COLO829 (cell line): ENCODE data around the gene GRIN3B.

Source experiments
- DNase-seq: peaks from one replicate; pipeline ENCODE4 v3.0.0; 2012; ENCODE audit warnings: low spot score

The GRIN3B gene

DNA sequence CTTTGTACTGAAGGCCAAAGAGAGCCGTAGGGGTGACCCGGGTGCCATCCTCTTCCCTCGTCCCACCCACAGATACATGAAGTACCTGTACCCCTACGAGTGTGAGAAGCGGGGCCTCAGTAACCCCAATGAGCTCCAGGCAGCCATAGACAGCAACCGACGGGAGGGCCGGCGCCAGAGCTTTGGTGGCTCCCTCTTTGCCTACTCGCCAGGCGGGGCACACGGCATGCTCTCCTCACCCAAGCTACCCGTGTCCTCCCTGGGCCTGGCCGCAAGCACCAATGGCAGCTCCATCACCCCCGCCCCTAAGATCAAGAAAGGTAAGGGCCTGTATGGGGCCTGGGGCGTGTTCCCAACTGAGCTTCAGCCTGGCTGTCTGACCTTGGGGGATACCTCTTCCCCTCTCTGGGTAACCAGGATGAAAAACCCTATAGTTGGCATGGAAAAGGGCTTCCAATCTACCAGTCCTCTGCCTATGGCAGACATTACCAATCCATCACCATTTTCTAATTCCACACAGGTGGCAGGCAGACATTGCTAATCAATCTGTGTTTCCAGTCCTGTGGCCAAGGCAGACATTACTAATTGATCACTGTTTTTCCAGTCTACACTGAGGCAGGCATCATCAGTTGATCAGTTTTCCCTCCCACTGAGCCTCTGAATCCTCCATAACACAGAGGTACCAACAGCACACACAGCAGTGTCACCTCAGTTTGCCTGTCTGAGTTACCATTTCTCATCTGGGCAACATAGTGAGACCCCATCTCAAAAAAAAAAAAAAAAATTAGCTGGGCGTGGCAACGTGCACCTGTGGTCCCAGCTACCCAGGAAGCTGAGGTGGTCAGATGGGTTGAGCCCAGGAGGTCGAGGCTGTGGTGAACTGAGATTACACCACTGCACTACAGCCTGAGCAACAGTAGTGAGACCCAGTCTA lies 35.2 kb upstream of the GRIN3B start:
- DNase-seq = no peak

DNA sequence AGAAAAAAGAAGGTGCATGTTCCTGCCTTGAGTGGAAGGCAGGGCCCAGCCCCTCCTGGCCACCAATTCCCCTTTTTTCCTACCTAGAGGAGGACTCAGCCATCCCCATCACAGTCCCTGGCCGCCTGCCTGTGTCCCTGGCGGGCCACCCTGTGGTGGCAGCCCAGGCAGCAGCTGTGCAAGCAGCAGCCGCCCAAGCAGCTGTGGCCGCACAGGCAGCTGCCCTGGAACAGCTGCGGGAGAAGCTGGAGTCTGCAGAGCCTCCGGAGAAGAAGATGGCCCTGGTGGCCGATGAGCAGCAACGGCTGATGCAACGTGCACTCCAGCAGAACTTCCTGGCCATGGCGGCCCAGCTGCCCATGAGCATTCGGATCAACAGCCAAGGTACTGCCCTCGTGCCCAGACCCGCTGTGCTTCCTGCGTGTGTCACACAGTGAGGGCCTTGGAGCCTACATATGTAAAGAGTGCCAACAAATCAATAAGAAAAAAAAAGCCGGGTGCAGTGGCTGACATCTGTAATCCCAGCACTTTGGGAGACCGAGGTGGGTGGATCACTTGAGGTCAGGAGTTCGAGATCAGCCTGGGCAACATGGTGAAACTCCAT lies 33.6 kb upstream of the GRIN3B start:
- DNase-seq = no peak

- DNase-seq = no peak
These were observed 29.5 kb upstream of the GRIN3B start for GRCh38 chr19:970695-971094.

- no peak for DNase-seq
These were observed 28.4 kb upstream of the GRIN3B start for GRCh38 chr19:971795-972194.

DNA sequence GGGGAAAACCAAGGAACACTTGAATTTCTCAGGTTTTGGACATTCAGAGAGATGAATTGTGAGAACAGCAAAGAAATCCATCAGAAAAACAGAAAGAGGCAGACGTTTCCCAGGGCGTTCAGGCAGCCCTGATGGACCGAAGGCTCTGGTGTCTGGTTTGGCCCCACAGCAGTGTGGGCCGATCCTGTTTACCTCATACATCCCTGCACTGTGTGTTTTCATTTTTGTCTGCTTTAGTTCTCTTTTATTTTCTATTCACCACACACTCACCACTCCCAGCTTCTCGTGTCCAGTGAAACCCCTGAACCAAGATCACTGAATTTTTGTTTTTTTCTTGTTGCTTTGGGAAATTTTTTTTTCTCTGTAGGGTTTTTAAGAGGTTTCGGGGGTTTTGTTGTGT lies 27.9 kb upstream of the GRIN3B start:
- DNase-seq = no peak

GRCh38 chr19:973726-974563 lies 26.3 kb upstream of the GRIN3B start:
- no peak for DNase-seq

DNA sequence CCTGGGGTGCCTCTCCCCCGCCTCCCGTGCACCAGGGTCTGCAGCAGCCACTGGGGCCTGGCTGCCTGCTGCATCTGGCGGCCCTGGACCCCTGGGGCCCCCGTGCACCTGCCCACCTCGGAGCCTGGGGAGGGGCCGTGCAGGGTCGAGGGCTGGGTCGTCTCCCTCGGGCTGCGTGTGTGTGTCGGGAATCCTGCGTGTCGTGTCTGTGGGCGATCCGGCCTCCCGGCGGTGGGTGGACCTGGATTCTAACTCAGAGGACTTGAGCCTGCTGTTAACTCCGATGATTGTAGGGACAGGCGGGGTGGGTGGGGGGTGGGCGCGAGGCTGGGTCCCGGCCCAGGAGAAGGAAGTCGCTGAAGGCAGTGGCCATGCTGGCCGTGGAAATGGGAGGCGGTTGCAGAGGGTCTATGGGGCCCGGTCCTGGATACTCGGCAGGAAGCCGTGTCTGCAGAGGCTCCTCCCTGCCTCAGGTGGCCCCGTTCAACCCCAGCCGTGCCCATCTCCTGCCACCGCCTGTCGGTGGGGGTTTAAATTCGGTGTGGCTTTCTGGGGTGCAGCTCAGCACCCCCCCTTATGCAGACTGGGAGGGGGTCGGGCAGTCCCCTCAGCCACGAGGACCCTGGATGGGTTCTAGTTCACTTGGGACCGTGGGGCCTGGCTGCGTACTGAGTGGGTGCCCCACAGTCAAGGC lies 25.5 kb upstream of the GRIN3B start:
- DNase-seq = no peak

GRCh38 chr19:976476-976875 lies 23.7 kb upstream of the GRIN3B start:
- no peak for DNase-seq

DNA sequence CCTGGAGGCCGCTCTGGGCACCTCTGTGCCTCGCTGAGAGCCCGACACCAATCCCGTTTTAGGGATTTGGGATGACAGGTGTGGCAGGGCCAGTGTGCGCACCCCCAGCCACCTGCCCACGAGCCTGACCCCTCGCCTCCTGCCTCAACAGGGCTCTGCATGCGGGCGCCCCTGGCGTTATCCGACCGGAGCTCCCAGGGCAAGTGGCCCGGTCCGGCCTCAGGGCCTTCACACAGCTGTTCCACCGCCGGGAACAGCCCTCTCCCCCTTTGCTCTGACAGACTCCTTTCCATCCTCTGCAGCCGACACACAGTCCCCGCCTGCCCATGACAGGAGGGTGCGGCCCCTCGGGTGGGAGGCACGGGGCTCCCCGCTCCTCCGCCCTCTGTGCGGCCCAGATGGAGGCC lies 23.2 kb upstream of the GRIN3B start:
- DNase-seq = no peak

GRCh38 chr19:979318-979741 lies 20.9 kb upstream of the GRIN3B start:
- DNase-seq = no peak

GRCh38 chr19:980133-980998 lies 19.9 kb upstream of the GRIN3B start:
- DNase-seq = no peak

DNA sequence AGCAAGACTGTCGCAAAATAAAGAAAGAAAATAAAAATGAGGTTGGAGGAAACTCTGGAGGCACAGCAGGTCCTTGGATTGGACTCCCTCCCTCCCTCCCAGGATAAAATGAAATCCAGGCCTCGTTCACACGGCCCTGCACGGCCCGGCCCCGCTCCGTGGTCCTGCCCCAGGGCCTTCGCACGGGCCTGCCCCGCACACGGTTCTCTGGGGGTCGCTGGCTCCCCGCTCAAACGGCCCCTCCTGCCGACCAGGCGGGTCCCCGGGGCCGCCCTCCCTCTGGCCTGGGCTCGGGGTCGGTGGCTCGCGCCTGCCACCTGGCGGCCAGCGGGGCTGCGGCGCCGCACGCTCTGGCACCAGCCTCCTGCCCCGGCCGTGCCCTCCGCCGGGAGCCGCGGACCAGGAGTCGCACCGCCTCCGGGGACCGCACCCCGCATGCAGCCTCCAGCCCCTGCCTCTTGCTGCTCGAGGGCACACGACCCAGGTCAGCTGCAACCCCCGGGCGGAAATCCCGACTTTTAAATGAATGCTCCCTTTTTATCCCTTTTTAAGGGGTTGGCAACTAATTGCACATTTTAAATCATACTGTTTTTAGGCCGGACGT lies 17.6 kb upstream of the GRIN3B start:
- peak; percentile 83 for DNase-seq

DNA sequence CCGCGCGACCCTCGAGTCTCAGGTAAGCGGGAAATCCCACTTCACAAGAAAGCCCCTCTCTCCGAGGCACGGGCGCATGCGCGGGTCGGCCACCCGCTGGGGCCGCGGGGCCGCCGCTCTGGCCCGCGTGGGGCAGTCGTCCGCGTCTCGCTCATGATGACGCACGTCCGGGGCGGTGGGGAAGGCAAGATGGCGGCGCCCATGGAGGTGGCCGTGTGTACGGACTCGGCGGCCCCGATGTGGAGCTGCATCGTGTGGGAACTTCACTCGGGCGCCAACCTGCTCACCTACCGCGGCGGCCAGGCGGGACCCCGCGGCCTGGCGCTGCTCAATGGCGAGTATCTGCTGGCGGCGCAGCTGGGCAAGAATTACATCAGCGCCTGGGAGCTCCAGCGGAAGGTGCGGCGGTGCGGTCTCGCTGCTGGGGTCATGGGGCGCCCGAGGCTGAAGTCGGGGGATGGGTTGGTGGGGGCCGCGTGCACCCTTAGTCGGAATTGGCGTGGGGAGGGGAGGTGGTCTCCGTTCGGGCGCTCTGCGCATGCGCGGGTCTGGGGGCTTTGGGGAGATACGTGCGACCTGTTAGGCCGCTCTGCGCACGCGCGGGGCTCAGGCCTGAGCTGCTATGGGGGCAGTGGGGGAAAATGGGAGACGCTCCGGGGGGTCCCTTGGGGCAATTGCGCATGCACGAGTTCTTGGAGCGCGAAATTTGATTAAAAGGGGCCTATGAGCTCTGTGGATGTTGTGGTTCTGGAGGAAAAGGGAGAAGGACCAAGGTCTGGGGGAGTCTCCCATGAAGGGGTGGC lies 15.9 kb upstream of the GRIN3B start, which contains the start of gene WDR18:
Gene WDR18, plus strand, starts transcription at position 181 of the 803 bp plus-strand sequence. Its CDS starts 9 bp downstream, at position 190.
- DNase-seq = peak; percentile 99

DNA sequence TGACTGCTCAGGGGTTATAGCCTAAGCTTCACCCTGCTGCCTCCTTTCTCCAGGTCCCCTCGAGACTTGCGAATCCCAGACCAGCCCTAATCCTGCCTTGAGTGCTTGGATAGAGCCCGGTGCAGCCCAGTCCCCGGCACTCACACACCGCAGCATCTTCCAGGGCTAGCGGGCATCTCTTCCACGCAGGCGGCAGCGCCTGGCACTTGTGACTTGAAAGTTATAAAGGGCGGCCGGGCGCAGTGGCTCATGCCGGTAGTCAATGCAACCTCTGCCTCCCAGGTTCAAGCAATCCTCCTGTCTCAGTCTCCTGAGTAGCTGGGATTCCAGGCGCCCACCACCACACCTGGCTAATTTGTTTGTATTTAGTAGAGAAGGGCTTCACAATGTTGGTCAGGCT lies 14.1 kb upstream of the GRIN3B start:
- DNase-seq = no peak

- DNase-seq = no peak
These were observed 12.1 kb upstream of the GRIN3B start for GRCh38 chr19:988081-988480.

- DNase-seq = no peak
These were observed 11.7 kb upstream of the GRIN3B start for GRCh38 chr19:988510-988909.

- no peak for DNase-seq
These were observed 10.7 kb upstream of the GRIN3B start for GRCh38 chr19:989381-990081.

DNA sequence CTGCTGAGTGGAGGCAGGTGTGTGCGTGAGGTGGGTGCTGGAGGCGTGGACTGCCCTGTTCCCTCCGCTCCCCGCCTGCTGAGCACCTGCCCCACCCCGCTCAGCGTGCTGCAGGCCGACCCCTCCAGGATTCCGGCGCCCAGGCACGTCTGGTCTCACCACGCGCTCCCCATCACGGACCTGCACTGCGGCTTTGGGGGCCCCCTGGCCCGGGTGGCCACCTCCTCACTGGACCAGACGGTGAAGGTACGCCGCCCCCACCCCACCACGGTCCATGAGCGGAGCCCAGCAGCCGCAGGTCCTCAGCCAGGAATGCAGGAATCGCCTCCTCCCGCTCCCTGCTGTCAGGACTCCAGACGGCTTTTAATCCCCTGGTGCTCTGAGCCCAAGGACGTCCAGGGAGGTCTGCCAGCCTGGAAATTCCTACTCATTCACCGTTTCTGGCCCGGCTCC lies 10.1 kb upstream of the GRIN3B start:
- DNase-seq = no peak

GRCh38 chr19:990746-991145 lies 9.5 kb upstream of the GRIN3B start:
- no peak for DNase-seq
